Measurements from ENCODE around the gene POLR2H. TPM values are rescaled to one million over a fixed set of nuclear protein-coding genes. Genes with fewer than 3 reads are reported as not detected.
A peak's percentile ranks its signal among the peaks of the same experiment; 100 is the strongest.

POLR2H gene
- total RNA-seq, 1 experiment from 2014 or later: 92.6 TPM

GRCh38 chr3:184378651-184379357, 17.3 kb downstream of the POLR2H start:
- ChIA-PET CTCF (no interaction called here), POLR2A (ENCODE audit: low non-redundant PET) (no interaction called here)
- Histone ChIP-seq H3K27ac (ENCODE audit: low read depth, low read length, poor library complexity, severe bottlenecking) (no peak overlapping the region), H3K27me3 (replicated peaks; ENCODE audit: insufficient read depth, low read depth, low read length, poor library complexity) (peaks cover 48% of the 10 kb centered on the region), H3K9me3 (ENCODE audit: low read depth, low read length, poor library complexity, severe bottlenecking) (no peaks in the 10 kb centered on the region), H3K4me1 (ENCODE audit: insufficient read depth, low read length, poor library complexity, severe bottlenecking) (peaks cover 4% of the 10 kb centered on the region), H3K4me3 (ENCODE audit: low read depth, low read length, poor library complexity, severe bottlenecking) (no peak overlapping the region), H3K36me3 (ENCODE audit: insufficient read depth, low read length, poor library complexity, severe bottlenecking) (no peaks in the 10 kb centered on the region)
- no peak for DNase-seq (ENCODE audit: low spot score)
- BruUV-seq (replicated peaks): no TSS peak
- intact Hi-C loops (cut with micrococcal nuclease; ENCODE audit: unreplicated experiment): loop anchor here (10.0 kb wide), 1 partner anchor 406 kb away; no protein-coding TSS in a partner anchor
- TF ChIP-seq EZH2 (IDR thresholded peaks at IDR 0.05; ENCODE audit: borderline replicate concordance, low read depth, low read length, poor library complexity, severe bottlenecking) (no peak), CTCF (conservative IDR thresholded peaks at IDR 0.05; ENCODE audit: low read depth, low read length) (no peak)

GRCh38 chr3:184379358-184380184, 18.1 kb downstream of the POLR2H start, which contains the start of gene CHRD:
TSS of gene CHRD (plus strand) at chr3:184380054. CDS start at chr3:184380319, 265 bp downstream.
- intact Hi-C loops (cut with micrococcal nuclease; ENCODE audit: unreplicated experiment): loop anchor here (10.0 kb wide), 1 partner anchor 405 kb away; no protein-coding TSS in a partner anchor
- Histone ChIP-seq H3K27me3 (replicated peaks; ENCODE audit: insufficient read depth, low read depth, low read length, poor library complexity) (peaks cover 48% of the 10 kb centered on the region), H3K36me3 (ENCODE audit: insufficient read depth, low read length, poor library complexity, severe bottlenecking) (no peaks in the 10 kb centered on the region), H3K4me3 (ENCODE audit: low read depth, low read length, poor library complexity, severe bottlenecking) (peak within 1 kb of the TSS; percentile 34), H3K27ac (ENCODE audit: low read depth, low read length, poor library complexity, severe bottlenecking) (no peak within 1 kb of the TSS), H3K9me3 (ENCODE audit: low read depth, low read length, poor library complexity, severe bottlenecking) (no peaks in the 10 kb centered on the region), H3K4me1 (ENCODE audit: insufficient read depth, low read length, poor library complexity, severe bottlenecking) (peaks cover 4% of the 10 kb centered on the region)
- no peak for DNase-seq (ENCODE audit: low spot score)
- POLR2A ChIA-PET (ENCODE audit: low non-redundant PET): no interaction called here
- no TSS peak for BruUV-seq (replicated peaks)
- TF ChIP-seq EZH2 (IDR thresholded peaks at IDR 0.05; ENCODE audit: borderline replicate concordance, low read depth, low read length, poor library complexity, severe bottlenecking): peak; percentile 58
- no peak for TF ChIP-seq CTCF (conservative IDR thresholded peaks at IDR 0.05; ENCODE audit: low read depth, low read length)
- CTCF ChIA-PET: no interaction called here

- Histone ChIP-seq H3K27ac (ENCODE audit: low read depth, low read length, poor library complexity, severe bottlenecking) (no peak overlapping the region), H3K36me3 (ENCODE audit: insufficient read depth, low read length, poor library complexity, severe bottlenecking) (no peaks in the 10 kb centered on the region), H3K27me3 (replicated peaks; ENCODE audit: insufficient read depth, low read depth, low read length, poor library complexity) (peaks cover 44% of the 10 kb centered on the region), H3K4me3 (ENCODE audit: low read depth, low read length, poor library complexity, severe bottlenecking) (peak overlapping the region; percentile 34), H3K4me1 (ENCODE audit: insufficient read depth, low read length, poor library complexity, severe bottlenecking) (peaks cover 4% of the 10 kb centered on the region), H3K9me3 (ENCODE audit: low read depth, low read length, poor library complexity, severe bottlenecking) (no peaks in the 10 kb centered on the region)
- ChIA-PET POLR2A (ENCODE audit: low non-redundant PET) (no interaction called here), CTCF (no interaction called here)
- intact Hi-C loops (cut with micrococcal nuclease; ENCODE audit: unreplicated experiment): no loop called here
- no peak for DNase-seq (ENCODE audit: low spot score)
- no TSS peak for BruUV-seq (replicated peaks)
- TF ChIP-seq EZH2 (IDR thresholded peaks at IDR 0.05; ENCODE audit: borderline replicate concordance, low read depth, low read length, poor library complexity, severe bottlenecking): no peak
- TF ChIP-seq CTCF (conservative IDR thresholded peaks at IDR 0.05; ENCODE audit: low read depth, low read length): no peak
Observed at GRCh38 chr3:184380185-184380626, 18.7 kb downstream of the POLR2H start.
